ENCODE data around the gene GNMT. TPM values are rescaled to one million over a fixed set of nuclear protein-coding genes. Genes with fewer than 3 reads are reported as not detected.
A peak's percentile ranks its signal among the peaks of the same experiment; 100 is the strongest.

GNMT gene
- total and polyA plus RNA-seq, 2 donors (not counting 1 experiment from before 2014, with no cell fraction given), result 2.0 to 5.9 TPM

GRCh38 chr6:42962096-42962495, 1.5 kb downstream of the GNMT start:
- no peak for ATAC-seq (ENCODE audit: low read depth)
- Mint-ChIP-seq H3K4me1 (peaks cover 13% of the 10 kb centered on the region), H3K27ac (no peak overlapping the region), H3K27me3 (no peaks in the 10 kb centered on the region), H3K9me3 (ENCODE audit: insufficient read depth) (no peaks in the 10 kb centered on the region), H3K4me3 (peak overlapping the region; percentile 44)
- Histone ChIP-seq H3K9ac (ENCODE audit: low read length) (no peak overlapping the region), H2AFZ (ENCODE audit: insufficient read depth, low read depth, low read length, poor library complexity, severe bottlenecking) (no peak overlapping the region), H3K4me2 (replicated peaks; ENCODE audit: low read depth, low read length, poor library complexity, severe bottlenecking) (no peak overlapping the region), H3K36me3 (replicated peaks in 1 of 2; ENCODE audit: control extremely low read depth in 1 of 2, control insufficient read depth in 1 of 2, extremely low read depth in 1 of 2, insufficient read depth in 2 of 2, low read length in 1 of 2) (peaks cover 0 to 27% of the 10 kb centered on the region in 2 experiments), H3K79me2 (ENCODE audit: control insufficient read depth, insufficient read depth, low read length) (no peaks in the 10 kb centered on the region), H4K20me1 (ENCODE audit: control insufficient read depth, insufficient read depth, low read length, poor library complexity, severe bottlenecking) (no peaks in the 10 kb centered on the region), H3K27ac (ENCODE audit: low read length in 2 of 2) (no peak overlapping the region), H3K27me3 (replicated peaks in 1 of 4; ENCODE audit: control extremely low read depth in 1 of 4, control insufficient read depth in 3 of 4, insufficient read depth in 4 of 4, low read length in 3 of 4) (peaks cover 0 to 12% (median 3%) of the 10 kb centered on the region in 4 experiments), H3K4me3 (ENCODE audit: control extremely low read depth in 1 of 5, extremely low read depth in 1 of 5, insufficient read depth in 1 of 5, low read depth in 2 of 5, low read length in 4 of 5) (no peak overlapping the region), H3K4me1 (ENCODE audit: control insufficient read depth in 2 of 2, insufficient read depth in 2 of 2, low read length in 2 of 2) (peaks cover 9 to 16% of the 10 kb centered on the region in 2 donors), H3K9me3 (ENCODE audit: control extremely low read depth in 1 of 3, control insufficient read depth in 2 of 3, insufficient read depth in 1 of 3, low read length in 2 of 3) (no peaks in the 10 kb centered on the region)
- no peak for DNase-seq
- ChIA-PET POLR2A (no interaction called here), CTCF (interaction anchor here (0.7 kb wide), 1 partner anchor 975 kb away, joined by 3 read pairs; no protein-coding TSS in a partner anchor)
- TF ChIP-seq EZH2 (IDR thresholded peaks at IDR 0.05; ENCODE audit: borderline replicate concordance, insufficient read depth, low read depth, low read length, poor library complexity, severe bottlenecking) (no peak), CTCF (IDR thresholded peaks at IDR 0.05) (no peak)
- intact Hi-C loops (cut with micrococcal nuclease), result loop anchor here (5.0 kb wide), 1 partner anchor 60 kb away; no protein-coding TSS in a partner anchor
- WGBS (ENCODE audit: insufficient coverage), result 100% methylated on average over 4 of the region's 12 CpGs

- no peaks in the 10 kb centered on the region for H3K79me2 ChIP-seq (ENCODE audit: control insufficient read depth, insufficient read depth, low read length)
- intact Hi-C loops (cut with micrococcal nuclease), result loop anchor here (5.0 kb wide), 1 partner anchor 60 kb away; no protein-coding TSS in a partner anchor
- no peak overlapping the region for H3K4me3 Mint-ChIP-seq
Observed at GRCh38 chr6:42962502-42963178, 2.1 kb downstream of the GNMT start.

More at GRCh38 chr6:42962502-42963178, 2.1 kb downstream of the GNMT start:
- DNase-seq, result no peak
- peaks cover 13% of the 10 kb centered on the region for H3K4me1 Mint-ChIP-seq
- H3K4me1 ChIP-seq (ENCODE audit: control insufficient read depth in 2 of 2, insufficient read depth in 2 of 2, low read length in 2 of 2), result peaks cover 9 to 16% of the 10 kb centered on the region in 2 donors
- no peak overlapping the region for H3K27ac Mint-ChIP-seq
- TF ChIP-seq CTCF (IDR thresholded peaks at IDR 0.05) (no peak), EZH2 (IDR thresholded peaks at IDR 0.05; ENCODE audit: borderline replicate concordance, insufficient read depth, low read depth, low read length, poor library complexity, severe bottlenecking) (no peak)
- no peaks in the 10 kb centered on the region for H3K9me3 Mint-ChIP-seq (ENCODE audit: insufficient read depth)
- peaks cover 0 to 32% of the 10 kb centered on the region in 2 experiments for H3K36me3 ChIP-seq (replicated peaks in 1 of 2; ENCODE audit: control extremely low read depth in 1 of 2, control insufficient read depth in 1 of 2, extremely low read depth in 1 of 2, insufficient read depth in 2 of 2, low read length in 1 of 2)
- H3K4me2 ChIP-seq (replicated peaks; ENCODE audit: low read depth, low read length, poor library complexity, severe bottlenecking), result no peak overlapping the region
- CTCF ChIA-PET, result no interaction called here
- no peak overlapping the region for H2AFZ ChIP-seq (ENCODE audit: insufficient read depth, low read depth, low read length, poor library complexity, severe bottlenecking)
- no peaks in the 10 kb centered on the region for H3K27me3 Mint-ChIP-seq
- POLR2A ChIA-PET, result no interaction called here
- H3K9ac ChIP-seq (ENCODE audit: low read length), result no peak overlapping the region
- 99% methylated on average over 8 of the region's 13 CpGs for WGBS (ENCODE audit: insufficient coverage)
- H3K27ac ChIP-seq (ENCODE audit: low read length in 2 of 2), result no peak overlapping the region
- no peaks in the 10 kb centered on the region for H3K9me3 ChIP-seq (ENCODE audit: control extremely low read depth in 1 of 3, control insufficient read depth in 2 of 3, insufficient read depth in 1 of 3, low read length in 2 of 3)
- H3K27me3 ChIP-seq (replicated peaks in 1 of 4; ENCODE audit: control extremely low read depth in 1 of 4, control insufficient read depth in 3 of 4, insufficient read depth in 4 of 4, low read length in 3 of 4), result peaks cover 0 to 12% (median 3%) of the 10 kb centered on the region in 4 experiments
- no peaks in the 10 kb centered on the region for H4K20me1 ChIP-seq (ENCODE audit: control insufficient read depth, insufficient read depth, low read length, poor library complexity, severe bottlenecking)
- no peak for ATAC-seq (ENCODE audit: low read depth)
- H3K4me3 ChIP-seq (ENCODE audit: control extremely low read depth in 1 of 5, extremely low read depth in 1 of 5, insufficient read depth in 1 of 5, low read depth in 2 of 5, low read length in 4 of 5), result no peak overlapping the region
